GM23248 (cell line): Measurements from ENCODE around the gene CSTB. TPM values are rescaled to one million over a fixed set of nuclear protein-coding genes. Genes with fewer than 3 reads are reported as not detected.

Source experiments
- DNase-seq: peaks from one replicate; pipeline ENCODE4 v3.0.0-alpha.2; 2015
- H2AFZ ChIP-seq: fragments of 200-600 bp; sonication (generic); 2 replicates; pipeline ENCODE4 v1.6.1; 2016; ENCODE audit warnings: antibody characterized with exemption
- H3F3A ChIP-seq: fragments of 200-600 bp; sonication (generic); 2 replicates; pipeline ENCODE4 v1.6.1; 2016; ENCODE audit warnings: mild to moderate bottlenecking, antibody characterized with exemption, mixed run types; ENCODE audit not compliant: insufficient read depth
- H3K27ac ChIP-seq: fragments of 200-600 bp; sonication (generic); 2 replicates; pipeline ENCODE4 v1.5.1; 2016; ENCODE audit warnings: mild to moderate bottlenecking
- H3K27me3 ChIP-seq: fragments of 200-600 bp; sonication (generic); replicated peaks from 2 replicates; pipeline ENCODE4 v1.6.1; 2016; ENCODE audit warnings: mild to moderate bottlenecking; ENCODE audit not compliant: insufficient read depth
- H3K36me3 ChIP-seq: fragments of 200-600 bp; sonication (generic); 2 replicates; pipeline ENCODE4 v1.6.1; 2016; ENCODE audit warnings: low read depth, mild to moderate bottlenecking
- H3K4me1 ChIP-seq: fragments of 200-600 bp; sonication (generic); 2 replicates; pipeline ENCODE4 v1.6.1; 2016; ENCODE audit warnings: mild to moderate bottlenecking; ENCODE audit not compliant: insufficient read depth
- H3K4me2 ChIP-seq: fragments of 200-600 bp; sonication (generic); one replicate; pipeline ENCODE4 v1.6.1; 2016; ENCODE audit warnings: mild to moderate bottlenecking; ENCODE audit not compliant: unreplicated experiment
- H3K4me3 ChIP-seq: fragments of 200-600 bp; sonication (generic); 2 replicates; pipeline ENCODE4 v1.5.1; 2016; ENCODE audit warnings: mild to moderate bottlenecking
- H3K79me2 ChIP-seq: fragments of 200-600 bp; sonication (generic); 2 replicates; pipeline ENCODE4 v1.6.1; 2016; ENCODE audit warnings: mild to moderate bottlenecking; ENCODE audit not compliant: insufficient read depth
- H3K9ac ChIP-seq: fragments of 200-600 bp; sonication (generic); 2 replicates; pipeline ENCODE4 v1.6.1; 2016; ENCODE audit warnings: mild to moderate bottlenecking
- H3K9me2 ChIP-seq: fragments of 200-600 bp; sonication (generic); 2 replicates; pipeline ENCODE4 v1.6.1; 2016; ENCODE audit warnings: mixed run types, mild to moderate bottlenecking, moderate library complexity; ENCODE audit not compliant: insufficient read depth
- H3K9me3 ChIP-seq: fragments of 200-600 bp; sonication (generic); one replicate; pipeline ENCODE4 v1.6.1; 2017; ENCODE audit warnings: low read depth
- H4K20me1 ChIP-seq: fragments of 200-600 bp; sonication (generic); 2 replicates; pipeline ENCODE4 v1.6.0; 2016; ENCODE audit not compliant: insufficient read depth
- EZH2 ChIP-seq: fragments of 200-600 bp; sonication (generic); IDR thresholded peaks from 2 replicates; pipeline ENCODE4 v1.6.1; 2018; ENCODE audit warnings: antibody characterized with exemption, mild to moderate bottlenecking; ENCODE audit not compliant: insufficient read depth, poor library complexity, severe bottlenecking
- EZH2phosphoT487 ChIP-seq: fragments of 200-600 bp; sonication (generic); IDR thresholded peaks from 2 replicates; pipeline ENCODE4 v1.6.1; 2018; ENCODE audit warnings: antibody characterized with exemption, moderate library complexity, mild to moderate bottlenecking, low read depth; ENCODE audit not compliant: insufficient read depth
- WGBS, 2 experiments: methylation state at CpG; one replicate each; pipeline ENCODE4 v1.1.6; 2015 to 2017; ENCODE audit warnings: low lambda C conversion rate in 2 of 2, low coverage in 1 of 2; ENCODE audit errors: missing lambda C conversion rate in 2 of 2; 5-methylcytosine and 5-hydroxymethylcytosine counted together
- in situ Hi-C: fragments of 300-500 bp; cut with MboI; formaldehyde crosslinking; loops from 2 replicates; pipeline ENCODE4 v1.15.0; 2020
- polyA plus RNA-seq: library from polyadenylated mRNA; unstranded; fragments of >200 nt; fragmentation: Nextera tagmentation; extraction: Ambion mirVana; gene quantifications from 2 replicates; pipeline ENCODE4 v1.2.1, GENCODE V29; 2016
- total RNA-seq: library from RNA; depleted of rRNA; stranded (reverse); fragments of >200 nt; shearing (Covaris generic); gene quantifications from 2 replicates; pipeline ENCODE4 v1.2.3, GENCODE V29; 2014

Gene CSTB
- total and polyA plus RNA-seq, 2 experiments from 2014 or later = 6.7 to 95.0 TPM

- Histone ChIP-seq H3K79me2 (peaks cover 63% of the 10 kb centered on the region), H3K9me2 (no peaks in the 10 kb centered on the region), H3K9ac (no peak overlapping the region), H3K4me3 (no peak overlapping the region), H3K27ac (no peak overlapping the region), H3K9me3 (no peaks in the 10 kb centered on the region), H3K4me2 (no peak overlapping the region), H3K27me3 (no peaks in the 10 kb centered on the region), H3K4me1 (peaks cover 5% of the 10 kb centered on the region; the same call in 1 of the 2 replicates), H4K20me1 (no peaks in the 10 kb centered on the region), H3F3A (no peaks in the 10 kb centered on the region), H3K36me3 (peaks cover 14% of the 10 kb centered on the region; the same call in 1 of the 2 replicates), H2AFZ (no peak overlapping the region)
- DNase-seq = no peak
- 88 to 91% methylated on average over 12 of the region's 12 CpGs for WGBS, 2 experiments
- in situ Hi-C loops = no loop called here
- TF ChIP-seq EZH2 = no peak
- TF ChIP-seq EZH2phosphoT487 = no peak
Measured at GRCh38 chr21:43794311-43794710, 18.2 kb upstream of the CSTB start.

DNA sequence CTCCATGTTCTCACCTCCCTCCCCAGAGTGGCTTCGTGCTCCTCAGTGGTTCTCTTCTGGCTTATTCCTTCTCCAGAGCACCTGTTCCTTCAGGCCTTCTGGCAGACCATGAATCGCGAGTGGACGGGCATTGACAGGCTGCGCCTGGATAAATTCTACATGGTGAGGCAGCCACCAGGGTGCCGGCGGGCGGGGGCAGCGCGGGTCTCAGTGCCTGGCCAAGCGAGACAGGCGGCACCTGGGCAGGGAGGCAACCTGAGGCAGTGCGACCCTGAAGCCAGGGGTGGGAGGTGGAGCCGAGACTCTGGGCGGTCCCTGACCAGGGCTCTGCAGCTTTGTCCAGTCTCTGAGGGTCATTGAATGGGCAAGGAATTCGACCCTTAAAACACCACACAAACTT is 17.1 kb upstream of the CSTB start:
- H3K27ac ChIP-seq = no peak overlapping the region
- H3F3A ChIP-seq = no peaks in the 10 kb centered on the region
- H3K9me2 ChIP-seq = no peaks in the 10 kb centered on the region
- WGBS, 2 experiments = 95 to 96% methylated on average over 16 of the region's 16 CpGs
- H3K79me2 ChIP-seq = peaks cover 63% of the 10 kb centered on the region
- peaks cover 5% of the 10 kb centered on the region; the same call in 1 of the 2 replicates for H3K4me1 ChIP-seq
- no peak overlapping the region for H2AFZ ChIP-seq
- TF ChIP-seq EZH2phosphoT487 (no peak), EZH2 (no peak)
- H4K20me1 ChIP-seq = no peaks in the 10 kb centered on the region
- peaks cover 12% of the 10 kb centered on the region; the same call in 1 of the 2 replicates for H3K36me3 ChIP-seq
- H3K9me3 ChIP-seq = no peaks in the 10 kb centered on the region
- no peak overlapping the region for H3K4me2 ChIP-seq
- H3K9ac ChIP-seq = no peak overlapping the region
- no peak for DNase-seq
- in situ Hi-C loops = no loop called here
- H3K27me3 ChIP-seq = no peaks in the 10 kb centered on the region
- H3K4me3 ChIP-seq = no peak overlapping the region

- Histone ChIP-seq H3K9ac (no peak overlapping the region), H3K79me2 (peaks cover 63% of the 10 kb centered on the region)
Measured at GRCh38 chr21:43792406-43792805, 16.3 kb upstream of the CSTB start.

GRCh38 chr21:43790010-43790524 is 14.0 kb upstream of the CSTB start:
- Histone ChIP-seq H2AFZ (peak overlapping the region; percentile 81), H3K9me3 (no peaks in the 10 kb centered on the region), H3K9ac (peak overlapping the region; percentile 92), H3K27me3 (no peaks in the 10 kb centered on the region), H4K20me1 (no peaks in the 10 kb centered on the region), H3K79me2 (peaks cover 53% of the 10 kb centered on the region), H3K4me2 (peak overlapping the region; percentile 89), H3F3A (no peaks in the 10 kb centered on the region), H3K9me2 (no peaks in the 10 kb centered on the region), H3K4me3 (peak overlapping the region; percentile 93), H3K27ac (peak overlapping the region; percentile 58), H3K4me1 (peaks cover 5% of the 10 kb centered on the region; the same call in 1 of the 2 replicates), H3K36me3 (peaks cover 6% of the 10 kb centered on the region; the same call in 1 of the 2 replicates)
- 9 to 10% methylated on average over 13 of the region's 13 CpGs for WGBS, 2 experiments
- DNase-seq = peak; percentile 54
- TF ChIP-seq EZH2phosphoT487 (no peak), EZH2 (no peak)
- in situ Hi-C loops = no loop called here

More at GRCh38 chr21:43792406-43792805, 16.3 kb upstream of the CSTB start:
- Histone ChIP-seq H3F3A (no peaks in the 10 kb centered on the region), H3K36me3 (peaks cover 10% of the 10 kb centered on the region; the same call in 1 of the 2 replicates), H3K27ac (no peak overlapping the region), H3K4me2 (no peak overlapping the region), H3K4me1 (peaks cover 5% of the 10 kb centered on the region; the same call in 1 of the 2 replicates), H3K27me3 (no peaks in the 10 kb centered on the region), H2AFZ (no peak overlapping the region), H3K4me3 (no peak overlapping the region), H3K9me3 (no peaks in the 10 kb centered on the region), H3K9me2 (no peaks in the 10 kb centered on the region), H4K20me1 (no peaks in the 10 kb centered on the region)
- in situ Hi-C loops = no loop called here
- TF ChIP-seq EZH2 = no peak
- TF ChIP-seq EZH2phosphoT487 = no peak
- WGBS, 2 experiments = 64 to 71% methylated on average over 8 of the region's 8 CpGs
- no peak for DNase-seq
